PC-9 (cell line): ENCODE data around the gene LRRC1.

ENCODE experiments used
- CTCF ChIP-seq: fragments of 200-600 bp; sonication (generic); conservative IDR thresholded peaks from 2 replicates; pipeline ENCODE4 v1.6.1; 2017; ENCODE audit warnings: mixed run types, antibody characterized with exemption, mild to moderate bottlenecking, moderate library complexity
- EZH2 ChIP-seq: fragments of 200-600 bp; sonication (generic); IDR thresholded peaks from 2 replicates; pipeline ENCODE4 v1.8.0; 2017; ENCODE audit warnings: antibody characterized with exemption, low read depth

GRCh38 chr6:53906103-53906502 lies 111.3 kb downstream of the LRRC1 start:
- no peak for TF ChIP-seq CTCF
- no peak for TF ChIP-seq EZH2
